ENCODE results near the gene GH1.
"Not testable (repeated sequence)": the region's sequence is repeated elsewhere in the genome, so short reads cannot be mapped to it uniquely, and the experiment has no call there.

The GH1 gene

GRCh38 chr17:63925615-63926014 is 7.0 kb upstream of the GH1 start:
- DNase-seq: no peak

DNA sequence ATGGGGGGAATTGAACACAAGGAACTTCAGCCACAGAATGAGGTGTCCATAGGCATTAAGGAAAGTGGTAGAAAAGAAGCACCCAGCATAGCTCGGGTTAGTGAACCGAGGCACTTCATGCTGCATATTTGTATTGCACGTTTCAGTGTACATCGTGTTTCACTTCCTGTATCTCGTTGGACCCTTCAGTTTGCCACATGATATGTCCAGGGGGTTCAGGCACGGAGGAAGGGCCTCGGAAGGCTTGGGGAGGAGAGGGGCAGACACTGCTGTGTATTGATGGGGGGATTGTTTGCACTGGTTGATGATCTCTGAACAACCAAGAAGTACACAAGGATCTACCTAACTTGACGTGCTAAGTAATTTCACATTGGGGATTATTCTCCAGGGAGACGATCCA is 3.8 kb upstream of the GH1 start:
- DNase-seq: not testable (repeated sequence)

DNA sequence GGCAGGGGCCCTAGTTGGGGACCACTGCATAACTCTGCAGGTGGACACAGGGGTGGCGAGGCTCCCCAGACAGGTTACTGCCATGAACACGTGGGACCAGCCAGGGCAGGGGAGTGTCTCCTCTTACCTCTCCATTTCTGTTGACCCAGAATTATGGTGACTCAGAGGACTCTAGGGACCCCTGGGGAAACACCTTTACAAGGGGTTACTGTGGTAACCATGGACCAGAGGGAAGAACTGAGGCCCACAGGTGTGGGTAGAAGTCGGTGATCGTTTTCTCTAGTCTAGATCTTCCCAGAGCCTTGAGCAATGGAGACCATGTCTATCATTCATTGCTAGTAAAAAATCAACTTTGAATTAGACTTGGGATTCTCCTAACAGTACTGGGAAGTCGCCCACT is 2.1 kb upstream of the GH1 start:
- DNase-seq: not testable (repeated sequence)

DNA sequence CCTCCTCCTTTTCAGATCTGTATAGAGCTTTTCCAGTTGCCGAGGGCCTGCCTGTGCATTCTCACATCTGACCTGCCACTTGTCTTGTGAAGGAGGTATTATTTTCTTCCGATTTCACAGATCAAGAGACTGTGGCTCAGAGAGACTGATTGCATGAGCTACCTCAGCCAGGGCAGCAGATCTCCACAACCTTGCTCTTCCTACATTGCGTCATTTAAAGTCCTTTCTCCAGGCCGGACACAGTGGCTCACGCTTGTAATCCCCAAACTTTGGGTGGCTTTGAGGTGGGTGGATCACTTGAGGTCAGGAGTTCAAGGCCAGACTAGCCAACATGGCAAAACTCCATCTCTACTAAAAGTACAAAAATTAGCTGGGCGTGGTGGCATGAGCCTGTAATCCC is 1.4 kb upstream of the GH1 start:
- DNase-seq: not testable (repeated sequence)

GRCh38 chr17:63919311-63919723 is 678 bp upstream of the GH1 start:
- peak; percentile 76 to 82 (median 81) for DNase-seq

DNA sequence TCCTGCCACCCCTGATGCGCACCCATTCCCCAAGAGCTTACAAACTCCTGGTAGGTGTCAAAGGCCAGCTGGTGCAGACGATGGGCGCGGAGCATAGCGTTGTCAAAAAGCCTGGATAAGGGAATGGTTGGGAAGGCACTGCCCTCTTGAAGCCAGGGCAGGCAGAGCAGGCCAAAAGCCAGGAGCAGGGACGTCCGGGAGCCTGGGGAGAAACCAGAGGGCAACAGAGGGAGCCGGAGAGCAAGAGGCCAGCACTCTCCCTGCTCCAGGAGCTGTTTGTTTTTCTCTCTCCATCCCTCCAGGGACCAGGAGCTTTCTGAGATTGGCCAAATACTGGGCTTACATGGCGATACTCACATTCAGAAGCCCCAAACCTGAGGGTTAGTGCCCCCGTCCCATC is 334 bp downstream of the GH1 start:
- no peak for DNase-seq

DNA sequence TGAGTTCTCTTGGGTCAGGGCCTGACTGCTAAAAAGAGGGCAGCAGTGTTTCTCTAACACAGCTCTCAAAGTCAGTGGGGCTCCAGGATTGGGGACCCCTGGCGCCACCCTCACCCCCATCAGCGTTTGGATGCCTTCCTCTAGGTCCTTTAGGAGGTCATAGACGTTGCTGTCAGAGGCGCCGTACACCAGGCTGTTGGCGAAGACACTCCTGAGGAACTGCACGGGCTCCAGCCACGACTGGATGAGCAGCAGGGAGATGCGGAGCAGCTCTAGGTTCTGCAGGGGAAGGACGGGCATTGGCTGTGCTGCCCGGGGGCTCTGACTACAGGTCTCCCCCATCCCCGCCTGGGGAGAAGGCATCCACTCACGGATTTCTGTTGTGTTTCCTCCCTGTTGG is 993 bp downstream of the GH1 start:
- DNase-seq: no peak

DNA sequence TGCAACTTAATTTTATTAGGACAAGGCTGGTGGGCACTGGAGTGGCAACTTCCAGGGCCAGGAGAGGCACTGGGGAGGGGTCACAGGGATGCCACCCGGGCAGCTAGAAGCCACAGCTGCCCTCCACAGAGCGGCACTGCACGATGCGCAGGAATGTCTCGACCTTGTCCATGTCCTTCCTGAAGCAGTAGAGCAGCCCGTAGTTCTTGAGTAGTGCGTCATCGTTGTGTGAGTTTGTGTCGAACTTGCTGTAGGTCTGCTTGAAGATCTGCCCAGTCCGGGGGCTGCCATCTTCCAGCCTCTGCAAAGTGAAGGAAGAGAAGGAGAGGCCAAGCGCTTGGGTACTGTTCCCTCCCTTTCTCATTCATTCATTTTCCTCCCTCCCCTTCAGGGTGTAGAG is 1.4 kb downstream of the GH1 start:
- DNase-seq: not testable (repeated sequence)

DNA sequence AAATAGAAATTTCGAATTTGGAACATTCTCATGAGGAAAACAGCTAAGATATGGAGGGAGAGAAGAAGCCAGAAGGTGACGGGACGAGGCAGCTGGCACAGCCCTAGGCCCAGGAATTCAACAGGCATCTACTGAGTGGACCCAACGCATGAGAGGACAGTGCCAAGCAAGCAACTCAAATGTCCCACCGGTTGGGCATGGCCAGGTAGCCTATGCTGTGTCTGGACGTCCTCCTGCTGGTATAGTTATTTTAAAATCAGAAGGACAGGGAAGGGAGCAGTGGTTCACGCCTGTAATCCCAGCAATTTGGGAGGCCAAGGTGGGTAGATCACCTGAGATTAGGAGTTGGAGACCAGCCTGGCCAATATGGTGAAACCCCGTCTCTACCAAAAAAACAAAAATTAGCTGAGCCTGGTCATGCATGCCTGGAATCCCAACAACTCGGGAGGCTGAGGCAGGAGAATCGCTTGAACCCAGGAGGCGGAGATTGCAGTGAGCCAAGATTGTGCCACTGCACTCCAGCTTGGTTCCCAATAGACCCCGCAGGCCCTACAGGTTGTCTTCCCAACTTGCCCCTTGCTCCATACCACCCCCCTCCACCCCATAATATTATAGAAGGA is 2.0 kb downstream of the GH1 start:
- DNase-seq: no peak

DNA sequence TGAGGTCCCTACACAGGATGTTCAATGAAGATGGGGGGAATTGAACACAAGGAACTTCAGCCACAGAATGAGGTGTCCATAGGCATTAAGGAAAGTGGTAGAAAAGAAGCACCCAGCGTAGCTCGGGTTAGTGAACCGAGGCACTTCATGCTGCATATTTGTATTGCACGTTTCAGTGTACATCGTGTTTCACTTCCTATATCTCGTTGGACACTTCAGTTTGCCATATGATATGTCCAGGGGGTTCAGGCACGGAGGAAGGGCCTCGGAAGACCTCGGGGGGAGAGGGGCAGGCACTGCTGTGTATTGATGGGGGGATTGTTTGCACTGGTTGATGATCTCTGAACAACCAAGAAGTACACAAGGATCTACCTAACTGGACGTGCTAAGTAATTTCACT is 2.9 kb downstream of the GH1 start:
- peak in 1 of 3 donors; percentile 11 for DNase-seq

DNA sequence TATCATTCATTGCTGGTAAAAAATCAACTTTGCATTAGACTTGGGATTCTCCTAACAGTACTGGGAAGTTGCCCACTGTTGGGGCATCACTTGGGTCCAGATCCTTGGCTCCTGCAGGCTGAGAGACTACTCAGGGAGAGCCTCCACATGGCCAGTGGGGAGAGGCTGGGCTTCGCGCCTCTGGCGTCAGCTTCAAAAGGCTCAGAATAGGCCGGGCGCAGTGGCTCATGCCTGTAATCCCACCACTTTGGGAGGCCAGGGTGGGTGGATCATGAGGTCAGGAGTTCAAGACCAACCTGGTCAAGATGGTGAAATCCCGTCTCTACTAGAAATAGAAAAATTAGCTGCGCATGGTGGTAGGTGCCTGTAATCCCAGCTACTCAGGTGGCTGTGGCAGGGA is 4.2 kb downstream of the GH1 start:
- no peak for DNase-seq

- peak; percentile 45 to 60 (median 59) for DNase-seq
Observed at GRCh38 chr17:63911657-63912100, 7.0 kb downstream of the GH1 start.

GRCh38 chr17:63911041-63911635 is 7.5 kb downstream of the GH1 start, which contains the start of gene CSHL1:
Gene CSHL1, minus strand, starts transcription at chr17:63911258. Its CDS starts 62 bp downstream, at chr17:63911196.
- DNase-seq: no peak

DNA sequence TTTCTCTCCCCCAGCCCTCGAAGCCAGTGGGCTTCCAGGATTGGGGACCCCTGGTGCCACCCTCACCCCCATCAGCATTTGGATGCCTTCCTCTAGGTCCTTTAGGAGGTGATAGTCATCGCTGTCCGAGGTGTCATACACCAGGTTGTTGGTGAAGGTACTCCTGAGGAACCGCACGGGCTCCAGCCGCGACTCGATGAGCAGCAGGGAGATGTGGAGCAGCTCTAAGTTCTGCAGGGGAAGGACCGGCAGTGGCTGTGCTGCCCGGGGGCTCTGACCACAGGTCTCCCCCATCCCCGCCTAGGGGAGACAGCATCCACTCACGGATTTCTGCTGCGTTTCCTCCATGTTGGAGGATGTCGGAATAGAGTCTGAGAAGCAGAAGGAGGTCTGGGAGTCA is 8.5 kb downstream of the GH1 start:
- no peak for DNase-seq

GRCh38 chr17:63909586-63909985 is 9.1 kb downstream of the GH1 start:
- not testable (repeated sequence) for DNase-seq

DNA sequence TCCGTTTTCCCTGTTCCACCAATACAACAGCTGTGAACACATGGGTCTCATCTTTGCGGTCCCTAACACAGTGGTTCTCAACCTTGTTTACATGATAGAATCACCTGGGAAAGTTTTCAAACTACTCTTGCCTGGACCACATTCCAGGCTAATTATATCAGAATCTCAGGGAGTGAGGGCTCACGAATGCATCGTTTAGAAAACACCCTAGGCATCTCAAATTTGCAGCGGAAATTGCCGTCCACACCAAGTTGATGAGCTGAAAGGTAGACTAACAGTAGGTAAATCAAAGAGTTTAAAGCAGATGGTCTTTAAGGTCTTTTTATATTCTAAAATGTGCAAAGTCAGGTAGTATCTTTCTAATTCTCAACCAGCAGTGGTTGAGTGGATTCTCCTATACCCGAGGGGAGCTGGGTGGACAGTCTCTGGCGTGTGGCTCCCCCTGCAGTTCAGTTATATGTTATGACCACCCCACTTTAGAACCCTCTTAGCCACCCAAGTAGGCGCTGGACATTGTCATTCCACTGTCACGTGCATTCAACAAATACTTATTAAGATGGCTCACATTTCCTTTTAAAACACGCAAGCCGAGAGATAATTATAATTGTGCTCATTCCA is 11.4 kb downstream of the GH1 start:
- DNase-seq: peak in 2 of 3 donors; percentile 34 to 40

DNA sequence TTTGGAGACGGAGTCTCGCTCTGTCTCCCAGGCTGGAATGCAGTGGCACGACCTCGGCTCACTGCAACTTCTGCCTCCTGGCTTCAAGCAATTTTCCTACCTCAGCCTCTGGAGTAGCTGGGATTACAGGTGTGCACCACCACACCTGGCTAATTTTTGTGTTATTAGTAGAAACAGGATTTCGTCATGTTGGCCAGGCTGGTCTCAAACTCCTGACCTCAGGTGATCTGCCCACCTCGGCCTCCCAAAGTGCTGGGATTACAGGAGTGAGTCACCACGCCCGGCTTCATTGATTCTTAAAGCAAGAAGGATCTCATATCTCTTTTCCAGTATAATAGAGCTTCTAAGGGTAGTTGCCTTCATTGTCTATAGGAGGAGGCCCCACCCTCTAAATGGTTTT is 13.8 kb downstream of the GH1 start:
- not testable (repeated sequence) for DNase-seq

DNA sequence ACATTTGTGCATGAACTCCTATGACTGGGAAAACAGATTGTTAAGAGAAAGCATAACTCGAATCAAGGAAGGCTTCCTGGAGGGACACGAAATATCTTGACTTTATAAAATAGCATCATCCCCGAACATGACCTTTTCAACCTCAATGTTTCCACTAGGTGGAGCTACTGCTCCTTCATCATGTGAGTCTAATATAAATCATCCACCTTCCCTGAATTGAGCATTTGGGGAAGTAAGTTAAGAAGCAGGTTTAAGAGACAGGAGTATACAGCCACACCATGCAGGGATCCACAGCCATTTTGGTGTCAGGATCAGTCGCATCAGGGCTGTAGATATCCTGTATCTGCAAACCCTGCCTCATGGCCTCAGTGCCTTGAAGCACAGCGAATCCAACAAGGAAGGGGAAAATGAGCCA is 14.8 kb downstream of the GH1 start:
- peak in 1 of 3 donors; percentile 22 for DNase-seq

DNA sequence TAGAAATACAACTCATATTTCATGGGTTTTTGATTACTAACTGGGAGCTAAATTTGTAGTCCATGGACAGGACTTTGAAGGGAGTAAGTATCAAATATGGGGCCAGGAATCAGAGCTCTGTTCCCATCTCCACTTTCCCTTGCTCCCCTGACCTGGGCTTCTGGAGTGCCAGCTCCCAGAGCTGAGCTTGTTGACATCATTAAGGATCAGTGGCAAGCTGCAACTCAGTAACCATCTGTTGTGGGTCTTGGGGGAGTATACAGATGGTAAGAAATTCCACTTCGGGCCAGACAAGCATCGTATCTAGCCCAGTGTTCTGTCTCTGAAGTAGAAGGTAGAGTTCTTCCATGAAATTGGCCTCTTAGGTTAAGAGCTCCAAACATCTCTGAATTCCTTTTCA is 16.7 kb downstream of the GH1 start:
- not testable (repeated sequence) for DNase-seq

DNA sequence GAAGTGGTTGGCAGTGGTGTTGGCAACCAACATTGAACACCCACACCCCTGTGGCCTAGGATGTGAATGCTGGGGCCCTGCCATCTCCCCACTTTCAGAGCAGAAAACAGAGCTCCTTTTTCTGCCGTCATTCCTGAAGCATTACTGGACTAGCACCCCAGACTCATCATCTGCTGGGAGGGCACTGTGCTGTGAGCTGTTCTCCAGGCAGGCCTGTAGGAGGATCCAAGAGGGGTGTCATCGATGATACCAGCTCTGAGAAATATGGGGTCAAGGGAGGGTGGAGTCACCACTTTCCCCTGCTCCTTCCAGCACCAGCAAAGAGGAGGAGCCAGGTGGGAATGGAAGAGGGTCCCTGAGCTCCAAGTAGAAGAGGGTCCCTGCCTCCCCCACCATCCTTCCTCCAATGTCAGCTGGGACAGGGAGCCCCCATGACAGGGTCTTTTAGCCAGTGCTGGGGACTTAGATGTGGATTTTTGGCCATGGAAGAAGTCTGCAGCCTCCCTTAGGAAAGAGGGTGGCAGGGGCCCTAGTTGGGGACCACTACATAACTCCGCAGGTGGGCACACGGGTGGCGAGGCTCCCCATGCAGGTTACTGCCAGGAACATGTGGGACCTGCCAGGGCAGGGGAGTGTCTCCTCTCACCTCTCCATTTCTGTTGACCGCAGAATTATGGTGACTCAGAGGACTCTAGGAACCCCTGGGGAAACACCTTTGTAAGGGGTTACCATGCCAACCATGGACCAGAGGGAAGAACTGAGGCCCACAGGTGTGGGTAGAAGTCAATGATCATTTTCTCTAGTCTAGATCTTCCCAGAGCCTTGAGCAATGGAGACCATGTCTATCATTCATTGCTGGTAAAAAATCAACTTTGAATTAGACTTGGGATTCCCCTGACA is 19.5 kb downstream of the GH1 start:
- DNase-seq: not testable (repeated sequence)

- not testable (repeated sequence) for DNase-seq
Observed at GRCh38 chr17:63896524-63897354, 21.9 kb downstream of the GH1 start, which contains the start of gene CSH1. Gene CSH1, minus strand, starts transcription at chr17:63896574. Its CDS starts 63 bp downstream, at chr17:63896511.

DNA sequence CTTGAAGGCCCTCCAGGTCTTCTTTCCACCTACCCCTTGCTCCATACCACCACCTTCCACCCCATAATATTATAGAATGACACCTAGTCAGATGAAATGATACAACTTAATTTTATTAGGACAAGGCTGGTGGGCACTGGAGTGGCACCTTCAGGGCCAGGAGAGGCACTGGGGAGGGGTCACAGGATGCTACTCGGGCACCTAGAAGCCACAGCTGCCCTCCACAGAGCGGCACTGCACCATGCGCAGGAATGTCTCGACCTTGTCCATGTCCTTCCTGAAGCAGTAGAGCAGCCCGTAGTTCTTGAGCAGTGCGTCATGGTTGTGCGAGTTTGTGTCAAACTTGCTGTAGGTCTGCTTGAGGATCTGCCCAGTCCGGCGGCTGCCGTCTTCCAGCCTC is 23.8 kb downstream of the GH1 start:
- not testable (repeated sequence) for DNase-seq
